Left kidney (tissue), 2 donors: ENCODE measurements around the gene SRL. TPM values are rescaled to one million over a fixed set of nuclear protein-coding genes. Genes with fewer than 3 reads are reported as not detected.
"Not testable (repeated sequence)": the region's sequence is repeated elsewhere in the genome, so short reads cannot be mapped to it uniquely, and the experiment has no call there.

Source experiments
- DNase-seq: peaks from one replicate; pipeline ENCODE4 v3.0.0-alpha.2; 2013
- polyA plus RNA-seq: library from polyadenylated mRNA; unstranded; fragments of 120-200 nt; gene quantifications from one replicate; pipeline ENCODE4 v1.2.1, GENCODE V29; 2013; ENCODE audit not compliant: insufficient read length

Gene SRL
- polyA plus RNA-seq, 1 donor = 0.93 TPM

DNA sequence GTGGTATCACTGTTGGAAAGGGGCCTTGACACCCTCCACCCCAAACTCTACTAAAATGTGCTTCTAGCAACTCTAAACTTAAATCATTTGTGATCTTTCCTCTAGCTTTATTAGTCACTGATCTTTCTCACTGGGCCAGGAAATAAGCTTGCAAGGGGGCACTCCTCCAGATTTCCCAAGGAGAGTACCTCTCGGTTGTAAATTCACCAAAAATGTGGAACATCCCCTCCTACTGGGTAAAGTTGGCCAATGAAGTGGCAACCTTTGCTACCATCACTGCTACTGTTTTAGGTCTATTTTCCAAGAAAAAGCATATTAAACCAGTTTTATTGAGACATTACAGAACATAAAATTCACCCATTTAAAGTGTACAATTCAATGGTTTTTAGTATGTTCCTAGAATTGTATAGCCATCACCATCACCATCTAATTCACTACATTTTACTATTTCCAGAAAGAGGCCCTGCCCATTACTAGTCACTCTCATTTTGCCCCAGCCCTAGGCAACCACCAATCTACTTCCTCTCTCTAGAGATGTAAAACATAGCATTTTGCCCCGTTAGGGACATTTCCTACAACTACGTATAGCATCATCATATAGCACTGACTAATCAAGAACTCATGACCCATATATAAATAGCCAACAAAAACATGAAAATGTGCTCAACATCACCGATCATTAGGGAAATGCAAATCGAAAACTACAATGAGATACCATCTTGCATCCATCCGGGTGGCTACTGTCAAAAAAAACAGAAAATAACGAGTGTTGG, 81.0 kb downstream of the SRL start:
- no peak for DNase-seq

DNA sequence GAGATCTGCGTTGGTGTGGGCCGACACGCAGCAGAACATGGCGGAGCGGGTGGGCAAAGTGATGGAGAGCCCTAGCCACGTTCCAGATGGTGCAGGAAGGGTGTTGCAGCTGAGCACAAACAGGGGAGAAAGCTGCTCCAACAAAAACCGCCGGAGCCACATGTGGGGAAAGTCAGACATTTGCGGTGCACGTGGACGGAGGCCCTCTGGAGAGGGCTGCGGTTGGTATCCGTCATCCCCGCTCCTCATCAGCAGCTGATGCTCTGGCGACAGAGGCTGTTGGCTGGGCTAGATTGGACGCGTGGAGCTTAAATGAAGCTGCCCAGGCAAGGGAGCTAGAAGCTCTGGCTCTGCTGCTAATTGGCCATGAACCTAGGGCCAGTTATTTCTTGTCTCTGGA, 82.2 kb downstream of the SRL start:
- no peak for DNase-seq

DNA sequence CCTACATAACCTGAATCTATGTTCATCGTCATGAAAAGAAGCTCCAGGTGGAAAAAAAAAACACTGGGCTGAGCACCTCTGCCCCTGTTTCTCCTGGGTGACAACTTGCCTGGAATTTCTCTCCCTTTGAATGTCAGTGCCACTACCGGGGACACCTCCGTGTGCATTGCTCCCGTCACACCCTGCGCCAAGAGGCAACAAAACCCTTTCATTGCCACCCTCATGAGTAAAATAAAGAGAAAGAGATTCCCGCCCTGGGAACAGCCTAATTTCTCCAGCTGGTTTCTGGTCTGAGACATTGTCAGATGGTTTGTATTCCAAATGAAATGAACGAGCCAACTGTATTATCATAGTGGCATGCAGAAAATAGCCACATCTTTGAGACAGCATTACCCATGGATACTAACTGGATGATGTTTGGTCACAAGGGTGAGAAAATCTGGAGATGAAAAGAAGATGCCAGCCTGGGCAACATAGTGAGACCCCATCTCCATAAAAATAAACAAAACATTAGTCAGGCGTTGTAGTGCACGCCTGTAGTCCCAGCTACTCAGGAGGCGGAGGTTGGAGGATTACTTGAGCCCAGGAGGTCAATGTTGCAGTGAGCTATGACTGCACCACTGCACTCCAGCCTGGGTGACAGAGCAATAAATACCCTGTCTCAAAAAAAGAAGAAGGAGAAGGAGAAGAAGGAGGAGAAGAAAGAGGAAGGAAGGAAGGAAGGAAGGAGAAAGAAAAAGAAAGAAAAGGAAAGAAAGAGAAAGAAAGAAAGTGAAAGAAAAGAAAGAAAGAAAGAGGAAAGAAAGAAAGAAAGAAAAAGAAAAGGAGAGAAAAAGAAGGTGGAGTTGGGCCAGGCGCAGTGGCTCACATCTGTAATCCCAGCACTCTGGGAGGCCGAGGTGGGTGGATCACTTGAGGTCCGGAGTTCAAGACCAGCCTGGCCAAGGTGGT, 83.5 kb downstream of the SRL start:
- DNase-seq = no peak

DNA sequence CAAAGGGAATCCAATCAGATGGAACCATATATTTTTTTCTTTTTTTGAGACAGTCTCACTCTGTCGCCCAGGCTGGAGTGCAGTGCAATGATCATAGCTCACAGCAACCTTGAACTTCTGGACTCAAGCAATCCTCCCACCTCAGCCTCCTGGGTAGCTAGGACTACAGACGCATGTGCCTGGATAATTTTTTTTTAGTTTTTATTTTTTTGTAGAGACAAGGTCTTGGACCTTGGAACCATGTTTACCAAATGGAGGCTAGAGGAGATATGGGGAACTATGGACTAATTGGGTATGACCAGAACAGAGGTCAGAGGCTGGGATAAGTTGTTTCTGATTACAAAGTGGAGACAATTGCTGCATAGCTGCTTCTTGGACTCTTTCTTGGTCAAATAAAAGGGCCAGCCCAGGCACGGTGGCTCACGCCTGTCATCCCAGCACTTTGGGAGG, 84.5 kb downstream of the SRL start:
- no peak for DNase-seq

DNA sequence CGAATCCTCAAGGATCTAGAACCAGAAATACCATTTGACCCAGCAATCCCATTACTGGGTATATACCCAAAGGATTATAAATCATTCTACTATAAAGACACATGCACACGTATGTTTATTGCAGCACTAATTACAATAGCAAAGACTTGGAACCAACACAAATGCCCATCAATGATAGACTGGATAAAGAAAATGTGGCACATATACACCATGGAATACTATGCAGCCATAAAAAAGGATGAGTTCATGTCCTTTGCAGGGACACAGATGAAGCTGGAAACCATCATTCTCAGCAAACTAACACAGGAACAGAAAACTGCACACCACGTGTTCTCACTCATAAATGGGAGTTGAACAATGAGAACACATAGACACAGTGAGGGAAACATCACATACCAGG, 85.4 kb downstream of the SRL start:
- not testable (repeated sequence) for DNase-seq

DNA sequence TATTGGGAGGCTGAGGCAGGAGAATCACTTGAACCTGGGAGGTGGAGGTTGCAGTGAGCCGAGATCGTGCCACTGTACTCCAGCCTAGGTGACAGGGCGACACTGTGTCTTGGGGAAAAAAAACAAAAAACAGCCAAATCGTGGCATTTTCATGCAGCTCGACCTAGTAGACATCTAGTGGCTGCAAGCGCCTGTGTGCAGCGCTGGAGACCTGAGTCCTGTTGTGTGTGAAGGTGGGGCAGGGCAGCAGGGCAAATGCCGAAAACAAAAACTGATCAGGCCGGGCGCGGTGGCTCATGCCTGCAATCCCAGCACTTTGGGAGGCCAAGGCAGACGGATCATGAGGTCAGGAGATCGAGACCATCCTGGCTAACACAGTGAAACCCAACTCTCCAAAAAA, 88.5 kb downstream of the SRL start:
- not testable (repeated sequence) for DNase-seq

DNA sequence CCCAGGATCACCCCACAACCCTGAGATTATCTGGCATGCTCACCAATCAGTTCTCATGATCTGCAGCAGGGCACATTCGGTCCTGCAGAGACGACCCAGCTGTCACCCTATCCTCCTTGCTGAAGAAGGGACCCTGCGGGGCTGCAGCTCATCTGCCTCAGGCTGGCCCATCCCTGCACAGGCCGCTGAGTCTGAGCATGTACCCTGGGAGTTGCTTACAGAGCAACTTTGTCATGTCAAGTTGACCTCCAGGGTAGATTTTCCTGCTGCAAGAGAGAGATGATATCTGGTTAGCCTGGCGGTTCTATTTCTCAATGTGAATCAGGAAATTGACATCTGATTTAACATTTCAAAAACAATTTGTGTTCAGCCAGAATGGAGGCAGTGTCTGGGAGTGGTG, 89.6 kb downstream of the SRL start:
- DNase-seq = no peak

DNA sequence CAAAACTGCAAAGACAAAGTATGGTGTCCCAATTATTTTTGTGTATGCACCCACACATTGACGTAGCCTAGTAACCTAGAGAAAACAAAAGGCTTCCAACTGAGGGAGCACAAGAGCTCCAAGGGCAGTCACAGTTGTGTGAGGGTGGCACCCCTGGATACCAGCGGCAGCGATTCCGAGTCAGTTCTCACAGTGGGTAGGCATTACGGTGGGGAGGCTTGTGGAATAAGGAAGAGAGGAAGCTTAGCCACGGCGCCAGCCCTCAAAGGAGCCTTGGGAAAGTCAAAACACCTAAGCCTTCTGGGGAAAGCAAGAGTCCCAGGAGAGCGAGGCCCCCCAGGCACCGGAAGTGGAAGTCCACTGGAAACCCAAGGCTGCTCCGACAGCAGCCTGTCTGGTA, 94.6 kb downstream of the SRL start:
- DNase-seq = no peak

DNA sequence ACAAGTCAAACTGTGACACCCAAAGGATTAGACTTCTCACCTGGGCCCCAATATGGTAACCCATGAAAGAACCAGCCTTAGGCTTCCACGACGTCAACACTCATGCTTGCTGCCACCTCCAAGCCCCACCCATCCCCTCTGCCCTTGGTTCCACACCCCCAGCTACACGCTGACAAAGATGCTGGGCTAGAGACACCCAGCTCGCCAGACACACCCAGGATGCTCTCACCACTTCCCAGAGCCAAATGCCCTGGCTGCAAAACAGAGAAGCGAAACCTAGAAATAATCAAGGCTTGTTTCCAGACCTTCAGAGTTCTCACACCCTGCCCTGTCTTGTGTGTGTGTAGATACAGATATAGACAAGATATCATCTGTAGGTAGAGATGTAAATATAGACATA, 99.6 kb downstream of the SRL start:
- DNase-seq = no peak

DNA sequence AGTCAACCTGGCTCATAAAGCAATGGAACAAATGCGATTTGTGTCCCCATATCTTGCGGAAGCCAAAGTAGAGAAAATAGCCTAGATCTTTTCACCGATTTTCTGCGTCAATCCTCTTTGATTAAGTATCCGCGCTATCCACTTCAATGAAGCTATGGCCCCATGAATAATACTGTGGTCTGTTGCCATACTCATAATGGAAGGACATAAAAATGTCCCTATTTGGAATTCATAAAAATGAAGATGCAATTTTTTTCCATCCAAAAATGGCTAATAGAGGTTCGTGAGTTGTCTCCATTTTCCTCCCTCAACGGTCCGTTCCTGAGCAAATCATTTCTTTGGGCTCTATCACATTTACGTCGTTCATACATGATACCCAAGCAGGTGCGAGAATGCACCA, 100.3 kb downstream of the SRL start:
- DNase-seq = no peak

DNA sequence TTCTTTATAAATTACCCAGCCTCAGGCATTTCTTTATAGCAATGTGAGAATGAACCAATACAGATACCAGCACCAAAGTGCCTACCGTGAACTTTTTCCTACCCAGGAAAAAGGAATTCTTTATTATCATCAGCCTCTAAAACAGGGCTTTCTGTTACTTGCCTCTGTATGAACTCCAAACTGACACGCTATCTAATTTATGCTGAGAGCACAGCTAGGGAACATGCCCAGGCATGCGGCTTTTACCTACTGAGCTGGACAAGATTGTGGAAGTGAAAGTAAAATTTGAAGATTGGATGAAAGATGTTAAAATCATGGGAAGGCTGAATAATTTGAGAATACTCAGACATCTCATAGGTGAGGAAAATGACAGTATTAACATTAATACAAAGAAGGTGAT, 101.2 kb downstream of the SRL start:
- no peak for DNase-seq

DNA sequence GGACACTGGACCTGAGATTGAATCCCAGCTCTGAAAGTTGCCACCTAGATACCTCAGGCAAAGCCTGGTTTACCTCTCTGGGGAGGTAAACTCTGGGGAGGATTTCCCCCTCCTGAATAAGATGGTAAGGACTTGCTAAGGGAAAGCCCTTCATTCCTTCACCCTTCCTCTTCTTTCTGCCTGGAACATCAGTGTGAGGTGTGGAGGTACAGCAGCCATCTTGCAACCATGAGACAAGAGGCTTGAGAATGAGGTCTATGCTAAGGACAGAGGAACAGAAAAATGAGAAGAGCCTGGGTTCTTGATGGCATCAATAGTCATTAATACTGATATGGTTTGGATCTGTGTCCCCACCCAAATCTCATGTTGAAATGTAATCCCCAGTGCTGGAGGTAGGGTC, 101.9 kb downstream of the SRL start:
- DNase-seq = no peak

Other genes starting within 250 kb of the SRL start
- 9.5 TPM for gene ADCY9, start 125.6 kb downstream of the SRL start, polyA plus RNA-seq
- gene TFAP4, start 30.9 kb upstream of the SRL start, polyA plus RNA-seq = 16.4 TPM
- gene GLIS2, start 74.0 kb upstream of the SRL start, polyA plus RNA-seq = 32.5 TPM
- 20.4 TPM for gene PAM16, start 109.2 kb upstream of the SRL start, polyA plus RNA-seq
- 30.1 TPM for gene VASN, start 129.8 kb upstream of the SRL start, polyA plus RNA-seq
- gene CORO7, start 174.5 kb upstream of the SRL start, polyA plus RNA-seq = 20.3 TPM
- 39.7 TPM for gene DNAJA3, start 183.8 kb upstream of the SRL start, polyA plus RNA-seq
- 33.7 TPM for gene NMRAL1, start 232.5 kb upstream of the SRL start, polyA plus RNA-seq
- 38.6 TPM for gene HMOX2, start 234.3 kb upstream of the SRL start, polyA plus RNA-seq